Measurements from ENCODE around the gene NAALADL2. TPM values are rescaled to one million over a fixed set of nuclear protein-coding genes. Genes with fewer than 3 reads are reported as not detected.

NAALADL2 gene
- total RNA-seq, 1 experiment from 2014 or later, result 12.8 TPM

DNA sequence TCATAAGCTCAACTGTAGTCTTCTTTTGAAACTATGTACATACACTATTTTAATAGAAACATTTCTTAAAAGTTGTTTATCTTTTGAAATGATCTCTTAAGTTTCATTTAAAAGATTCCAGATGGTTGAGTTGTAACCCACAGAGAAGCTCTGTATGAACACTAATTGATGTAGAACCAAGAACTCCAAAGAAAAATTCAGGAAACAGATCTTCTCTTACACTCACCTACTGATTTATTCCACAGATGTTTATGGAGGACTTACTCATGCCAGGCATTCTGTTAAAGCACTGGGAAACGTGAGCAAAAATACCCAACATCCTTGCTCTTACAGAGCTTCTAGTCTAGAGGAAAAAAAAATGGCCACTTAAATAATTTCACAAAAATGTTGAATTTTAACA, 551.1 kb downstream of the NAALADL2 start:
- no peak for TF ChIP-seq EZH2 (IDR thresholded peaks at IDR 0.05; ENCODE audit: low read depth)
- TF ChIP-seq, protein P1, sequence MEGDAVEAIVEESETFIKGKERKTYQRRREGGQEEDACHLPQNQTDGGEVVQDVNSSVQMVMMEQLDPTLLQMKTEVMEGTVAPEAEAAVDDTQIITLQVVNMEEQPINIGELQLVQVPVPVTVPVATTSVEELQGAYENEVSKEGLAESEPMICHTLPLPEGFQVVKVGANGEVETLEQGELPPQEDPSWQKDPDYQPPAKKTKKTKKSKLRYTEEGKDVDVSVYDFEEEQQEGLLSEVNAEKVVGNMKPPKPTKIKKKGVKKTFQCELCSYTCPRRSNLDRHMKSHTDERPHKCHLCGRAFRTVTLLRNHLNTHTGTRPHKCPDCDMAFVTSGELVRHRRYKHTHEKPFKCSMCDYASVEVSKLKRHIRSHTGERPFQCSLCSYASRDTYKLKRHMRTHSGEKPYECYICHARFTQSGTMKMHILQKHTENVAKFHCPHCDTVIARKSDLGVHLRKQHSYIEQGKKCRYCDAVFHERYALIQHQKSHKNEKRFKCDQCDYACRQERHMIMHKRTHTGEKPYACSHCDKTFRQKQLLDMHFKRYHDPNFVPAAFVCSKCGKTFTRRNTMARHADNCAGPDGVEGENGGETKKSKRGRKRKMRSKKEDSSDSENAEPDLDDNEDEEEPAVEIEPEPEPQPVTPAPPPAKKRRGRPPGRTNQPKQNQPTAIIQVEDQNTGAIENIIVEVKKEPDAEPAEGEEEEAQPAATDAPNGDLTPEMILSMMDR (conservative IDR thresholded peaks at IDR 0.05), result no peak

DNA sequence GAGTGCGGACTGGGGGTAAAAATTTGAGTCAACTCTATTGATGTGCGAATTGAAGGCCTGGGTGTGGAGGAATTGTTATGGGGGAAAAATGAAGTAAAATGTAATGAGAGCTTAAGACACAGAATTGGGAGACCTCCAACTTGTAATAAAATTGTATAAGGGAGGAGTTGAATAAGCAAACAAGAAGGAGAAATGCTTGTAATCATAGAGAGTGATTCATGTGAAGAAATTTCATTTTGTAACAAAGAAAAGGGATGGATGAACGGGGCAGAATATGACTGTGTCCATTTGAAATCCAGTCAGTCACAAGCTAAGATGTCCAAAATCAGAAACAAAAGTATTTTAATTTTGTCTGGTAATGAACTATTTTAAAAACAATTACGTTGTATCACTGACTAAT, 552.3 kb downstream of the NAALADL2 start:
- no peak overlapping the region for H3K27ac ChIP-seq
- H3K27me3 ChIP-seq (ENCODE audit: insufficient read depth, low read depth), result no peaks in the 10 kb centered on the region
- no peak overlapping the region for H3K4me2 ChIP-seq
- intact Hi-C loops (cut with micrococcal nuclease; ENCODE audit: unreplicated experiment), result no loop called here
- H3K79me2 ChIP-seq (ENCODE audit: low read depth), result no peaks in the 10 kb centered on the region
- H3K9me3 ChIP-seq (ENCODE audit: insufficient read depth, low read depth), result 0 out of 2 replicates have a peak, but pooled peaks cover 6% of the 10 kb centered on the region
- no peaks in the 10 kb centered on the region for H3K36me3 ChIP-seq (ENCODE audit: low read depth)
- no peaks in the 10 kb centered on the region for H3K4me1 ChIP-seq (replicated peaks; ENCODE audit: insufficient read depth)
- H3F3A ChIP-seq (ENCODE audit: insufficient read depth, low read depth), result no peaks in the 10 kb centered on the region
- TF ChIP-seq, protein P1 (conservative IDR thresholded peaks at IDR 0.05), result no peak
- no peak for TF ChIP-seq EZH2 (IDR thresholded peaks at IDR 0.05; ENCODE audit: low read depth)
- no peak for DNase-seq
- ChIA-PET POLR2A (ENCODE audit: unreplicated experiment) (no interaction called here), CTCF (no interaction called here)
- peak overlapping the region; percentile 8; the same call in 1 of the 2 replicates for H2AFZ ChIP-seq
- H3K9me2 ChIP-seq (ENCODE audit: insufficient read depth), result no peaks in the 10 kb centered on the region
- no peak overlapping the region for H3K4me3 ChIP-seq
- BruUV-seq (replicated peaks), result no TSS peak
- H4K20me1 ChIP-seq (ENCODE audit: insufficient read depth), result no peaks in the 10 kb centered on the region

More for the DNA sequence above, 551.1 kb downstream of the NAALADL2 start:
- intact Hi-C loops (cut with micrococcal nuclease; ENCODE audit: unreplicated experiment), result no loop called here
- Histone ChIP-seq H3K9me2 (ENCODE audit: insufficient read depth) (no peaks in the 10 kb centered on the region), H4K20me1 (ENCODE audit: insufficient read depth) (no peaks in the 10 kb centered on the region), H3F3A (ENCODE audit: insufficient read depth, low read depth) (no peaks in the 10 kb centered on the region), H3K4me2 (no peak overlapping the region), H2AFZ (peak overlapping the region; percentile 7; the same call in 1 of the 2 replicates), H3K79me2 (ENCODE audit: low read depth) (no peaks in the 10 kb centered on the region), H3K4me3 (no peak overlapping the region), H3K4me1 (replicated peaks; ENCODE audit: insufficient read depth) (no peaks in the 10 kb centered on the region), H3K36me3 (ENCODE audit: low read depth) (no peaks in the 10 kb centered on the region), H3K27me3 (ENCODE audit: insufficient read depth, low read depth) (no peaks in the 10 kb centered on the region), H3K9me3 (ENCODE audit: insufficient read depth, low read depth) (0 out of 2 replicates have a peak, but pooled peaks cover 6% of the 10 kb centered on the region), H3K27ac (no peak overlapping the region)
- DNase-seq, result no peak
- ChIA-PET POLR2A (ENCODE audit: unreplicated experiment) (no interaction called here), CTCF (no interaction called here)
- no TSS peak for BruUV-seq (replicated peaks)

DNA sequence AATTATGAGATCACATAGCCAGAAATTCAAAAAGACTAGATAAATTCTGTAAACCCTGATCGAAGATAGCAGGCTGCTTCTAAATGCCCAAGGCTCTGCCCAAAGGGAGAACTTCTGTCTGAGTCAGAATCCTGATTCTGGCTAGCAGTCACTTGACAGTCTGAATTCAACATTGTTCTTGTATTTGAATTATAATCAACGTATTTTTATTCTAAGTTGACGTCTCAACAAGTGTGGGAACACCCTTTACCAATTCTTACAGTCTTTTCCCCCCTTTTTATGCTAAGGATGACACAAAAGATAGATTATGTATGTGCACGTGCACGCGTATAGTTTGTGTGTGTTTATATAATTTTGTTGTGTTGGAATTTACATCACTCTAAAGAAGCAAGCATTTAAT, 552.8 kb downstream of the NAALADL2 start:
- Histone ChIP-seq H3K9me2 (ENCODE audit: insufficient read depth) (no peaks in the 10 kb centered on the region), H3K36me3 (ENCODE audit: low read depth) (no peaks in the 10 kb centered on the region), H3K27ac (no peak overlapping the region), H2AFZ (0 out of 2 replicates have a peak overlapping the region, but pooled peaks have one; percentile 4), H4K20me1 (ENCODE audit: insufficient read depth) (no peaks in the 10 kb centered on the region), H3K9me3 (ENCODE audit: insufficient read depth, low read depth) (0 out of 2 replicates have a peak, but pooled peaks cover 3% of the 10 kb centered on the region), H3K27me3 (ENCODE audit: insufficient read depth, low read depth) (no peaks in the 10 kb centered on the region), H3K4me2 (no peak overlapping the region), H3K4me3 (no peak overlapping the region), H3K79me2 (ENCODE audit: low read depth) (no peaks in the 10 kb centered on the region), H3K4me1 (replicated peaks; ENCODE audit: insufficient read depth) (no peaks in the 10 kb centered on the region), H3F3A (ENCODE audit: insufficient read depth, low read depth) (no peaks in the 10 kb centered on the region)
- TF ChIP-seq, protein P1 (conservative IDR thresholded peaks at IDR 0.05), result no peak
- no peak for TF ChIP-seq EZH2 (IDR thresholded peaks at IDR 0.05; ENCODE audit: low read depth)
- CTCF ChIA-PET, result no interaction called here
- no TSS peak for BruUV-seq (replicated peaks)
- intact Hi-C loops (cut with micrococcal nuclease; ENCODE audit: unreplicated experiment), result no loop called here
- no peak for DNase-seq
- POLR2A ChIA-PET (ENCODE audit: unreplicated experiment), result no interaction called here
